IPS-15b (cell line): ENCODE results near the gene SNAI1.
"Not testable (repeated sequence)": the region's sequence is repeated elsewhere in the genome, so short reads cannot be mapped to it uniquely, and the experiment has no call there.

Experiments
- H3K27me3 ChIP-seq: one replicate; pipeline ENCODE4 v1.6.1; 2013; ENCODE audit warnings: low read length; ENCODE audit not compliant: control insufficient read depth, insufficient read depth
- H3K36me3 ChIP-seq: one replicate; pipeline ENCODE4 v1.6.1; 2013; ENCODE audit warnings: low read length; ENCODE audit not compliant: control insufficient read depth, insufficient read depth
- H3K4me1 ChIP-seq: one replicate; pipeline ENCODE4 v1.6.1; 2013; ENCODE audit warnings: mild to moderate bottlenecking, low read length; ENCODE audit not compliant: control insufficient read depth, insufficient read depth
- H3K4me3 ChIP-seq: one replicate; pipeline ENCODE4 v1.5.1; 2013; ENCODE audit warnings: low read depth, low read length
- H3K9ac ChIP-seq: one replicate; pipeline ENCODE4 v1.6.1; 2013; ENCODE audit warnings: low read depth, mild to moderate bottlenecking, low read length
- H3K9me3 ChIP-seq: one replicate; pipeline ENCODE4 v1.6.1; 2013; ENCODE audit warnings: mild to moderate bottlenecking, low read length; ENCODE audit not compliant: control insufficient read depth, insufficient read depth

Gene SNAI1

GRCh38 chr20:49948178-49948577, 34.6 kb upstream of the SNAI1 start:
- no peak overlapping the region for H3K9ac ChIP-seq
- no peaks in the 10 kb centered on the region for H3K4me1 ChIP-seq
- H3K27me3 ChIP-seq = no peaks in the 10 kb centered on the region
- no peaks in the 10 kb centered on the region for H3K9me3 ChIP-seq
- no peak overlapping the region for H3K4me3 ChIP-seq
- H3K36me3 ChIP-seq = peaks cover 52% of the 10 kb centered on the region

- Histone ChIP-seq H3K9me3 (no peaks in the 10 kb centered on the region), H3K4me3 (no peak overlapping the region), H3K9ac (no peak overlapping the region), H3K4me1 (no peaks in the 10 kb centered on the region), H3K27me3 (no peaks in the 10 kb centered on the region), H3K36me3 (peaks cover 51% of the 10 kb centered on the region)
Observed at GRCh38 chr20:49948809-49949507, 33.8 kb upstream of the SNAI1 start.

DNA sequence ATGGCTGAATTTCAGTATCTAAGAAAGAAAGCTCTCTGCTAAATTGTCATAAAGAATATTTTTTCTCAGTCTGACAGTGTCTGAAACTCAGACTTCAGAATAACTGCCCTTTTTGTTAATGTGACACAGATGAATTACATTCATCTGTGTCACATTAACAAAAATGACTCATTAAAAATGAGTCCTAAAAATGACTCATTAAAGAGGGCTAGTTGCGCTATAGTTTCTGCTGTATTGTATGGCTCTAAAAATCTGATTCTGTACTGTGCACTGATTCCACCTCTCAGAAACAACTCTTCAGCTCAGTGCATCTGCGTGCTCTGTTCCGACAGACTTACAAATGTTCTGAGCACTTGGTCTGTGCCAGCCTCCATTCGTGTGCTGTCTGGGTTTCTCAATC, 31.6 kb upstream of the SNAI1 start:
- Histone ChIP-seq H3K36me3 (peaks cover 51% of the 10 kb centered on the region), H3K27me3 (no peaks in the 10 kb centered on the region), H3K9ac (no peak overlapping the region), H3K9me3 (no peaks in the 10 kb centered on the region), H3K4me3 (no peak overlapping the region), H3K4me1 (no peaks in the 10 kb centered on the region)

- no peaks in the 10 kb centered on the region for H3K27me3 ChIP-seq
- H3K9ac ChIP-seq = no peak overlapping the region
- H3K36me3 ChIP-seq = peaks cover 34% of the 10 kb centered on the region
- no peaks in the 10 kb centered on the region for H3K9me3 ChIP-seq
- H3K4me1 ChIP-seq = no peaks in the 10 kb centered on the region
- H3K4me3 ChIP-seq = no peak overlapping the region
Observed at GRCh38 chr20:49955167-49955566, 27.6 kb upstream of the SNAI1 start.

GRCh38 chr20:49955830-49956396, 26.9 kb upstream of the SNAI1 start:
- H3K36me3 ChIP-seq = peaks cover 28% of the 10 kb centered on the region
- H3K4me1 ChIP-seq, H3K9ac ChIP-seq, H3K4me3 ChIP-seq, H3K9me3 ChIP-seq, H3K27me3 ChIP-seq: not testable (repeated sequence)

DNA sequence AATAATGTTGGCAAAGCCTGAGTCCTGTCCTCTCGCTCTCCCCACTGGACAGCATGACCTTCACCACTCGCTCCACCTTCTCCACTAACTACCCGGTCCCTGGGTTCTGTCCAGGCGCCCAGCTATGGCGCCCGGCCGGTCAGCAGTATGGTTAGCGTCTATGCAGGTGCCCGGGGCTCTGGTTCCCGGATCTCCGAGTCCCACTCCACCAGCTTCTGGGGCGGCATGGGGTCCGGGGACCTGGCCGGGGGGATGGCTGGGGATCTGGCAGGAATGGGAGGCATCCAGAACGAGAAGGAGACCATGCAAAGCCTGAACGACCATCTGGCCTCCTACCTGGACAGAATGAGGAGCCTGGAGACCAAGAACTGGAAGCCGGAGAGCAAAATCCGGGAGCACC, 26.1 kb upstream of the SNAI1 start:
- H3K4me3 ChIP-seq = no peak overlapping the region
- no peaks in the 10 kb centered on the region for H3K27me3 ChIP-seq
- no peak overlapping the region for H3K9ac ChIP-seq
- H3K36me3 ChIP-seq = peaks cover 26% of the 10 kb centered on the region
- no peaks in the 10 kb centered on the region for H3K9me3 ChIP-seq
- H3K4me1 ChIP-seq = no peaks in the 10 kb centered on the region

DNA sequence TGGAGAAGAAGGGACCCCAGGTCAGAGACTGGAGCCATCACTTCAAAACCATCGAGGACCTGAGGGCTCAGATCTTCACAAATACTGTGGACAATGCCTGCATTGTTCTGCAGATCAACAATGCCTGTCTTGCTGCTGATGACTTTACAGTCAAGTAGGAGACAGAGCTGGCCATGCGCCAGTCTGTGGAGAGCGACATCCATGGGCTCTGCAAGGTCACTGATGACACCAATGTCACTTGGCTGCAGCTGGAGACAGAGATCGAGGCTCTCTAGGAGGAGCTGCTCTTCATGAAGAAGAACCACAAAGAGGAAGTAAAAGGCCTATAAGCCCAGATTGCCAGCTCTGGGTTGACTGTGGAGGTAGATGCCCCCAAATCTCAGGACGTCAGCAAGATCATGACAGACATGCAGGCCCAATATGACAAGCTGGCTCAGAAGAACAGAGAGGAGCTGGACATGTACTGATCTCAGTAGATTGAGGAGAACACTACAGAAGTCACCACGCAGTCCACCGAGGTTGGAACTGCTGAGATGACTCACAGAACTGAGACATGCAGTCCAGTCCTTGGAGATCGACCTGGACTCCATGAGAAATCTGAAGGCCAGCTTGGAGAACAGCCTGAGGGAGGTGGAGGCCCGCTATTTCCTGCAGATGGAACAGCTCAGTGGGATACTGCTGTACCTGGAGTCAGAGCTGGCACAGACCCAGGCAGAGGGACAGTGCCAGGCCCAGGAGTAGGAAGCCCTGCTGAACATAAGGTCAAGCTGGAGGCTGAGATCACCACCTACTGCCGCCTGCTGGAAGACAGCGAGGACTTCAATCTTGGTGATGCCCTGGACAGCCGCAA, 25.5 kb upstream of the SNAI1 start:
- H3K9ac ChIP-seq, H3K27me3 ChIP-seq, H3K4me3 ChIP-seq, H3K9me3 ChIP-seq, H3K4me1 ChIP-seq: not testable (repeated sequence)
- H3K36me3 ChIP-seq = peaks cover 20% of the 10 kb centered on the region

DNA sequence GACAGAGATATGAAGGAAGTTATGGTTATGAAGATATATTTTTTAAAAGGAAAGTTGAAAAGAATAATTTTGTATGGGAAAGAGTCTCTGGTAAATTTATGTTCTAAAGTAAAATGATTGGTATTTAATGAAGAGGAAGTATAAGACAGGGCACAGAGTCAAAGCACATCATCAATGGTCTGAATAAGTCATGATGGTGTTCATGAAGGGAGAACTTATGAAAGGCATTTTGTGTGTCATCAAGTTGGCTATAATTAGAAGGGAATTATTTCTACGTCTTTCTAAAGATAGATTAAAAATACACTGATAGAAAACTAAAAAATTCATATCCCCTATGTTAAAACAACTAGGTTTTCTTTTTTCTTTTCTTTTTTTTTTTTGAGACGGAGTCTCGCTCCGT, 21.4 kb upstream of the SNAI1 start:
- Histone ChIP-seq H3K4me3 (no peak overlapping the region), H3K9ac (no peak overlapping the region), H3K9me3 (no peaks in the 10 kb centered on the region), H3K36me3 (peaks cover 10% of the 10 kb centered on the region), H3K27me3 (no peaks in the 10 kb centered on the region), H3K4me1 (peaks cover 6% of the 10 kb centered on the region)

DNA sequence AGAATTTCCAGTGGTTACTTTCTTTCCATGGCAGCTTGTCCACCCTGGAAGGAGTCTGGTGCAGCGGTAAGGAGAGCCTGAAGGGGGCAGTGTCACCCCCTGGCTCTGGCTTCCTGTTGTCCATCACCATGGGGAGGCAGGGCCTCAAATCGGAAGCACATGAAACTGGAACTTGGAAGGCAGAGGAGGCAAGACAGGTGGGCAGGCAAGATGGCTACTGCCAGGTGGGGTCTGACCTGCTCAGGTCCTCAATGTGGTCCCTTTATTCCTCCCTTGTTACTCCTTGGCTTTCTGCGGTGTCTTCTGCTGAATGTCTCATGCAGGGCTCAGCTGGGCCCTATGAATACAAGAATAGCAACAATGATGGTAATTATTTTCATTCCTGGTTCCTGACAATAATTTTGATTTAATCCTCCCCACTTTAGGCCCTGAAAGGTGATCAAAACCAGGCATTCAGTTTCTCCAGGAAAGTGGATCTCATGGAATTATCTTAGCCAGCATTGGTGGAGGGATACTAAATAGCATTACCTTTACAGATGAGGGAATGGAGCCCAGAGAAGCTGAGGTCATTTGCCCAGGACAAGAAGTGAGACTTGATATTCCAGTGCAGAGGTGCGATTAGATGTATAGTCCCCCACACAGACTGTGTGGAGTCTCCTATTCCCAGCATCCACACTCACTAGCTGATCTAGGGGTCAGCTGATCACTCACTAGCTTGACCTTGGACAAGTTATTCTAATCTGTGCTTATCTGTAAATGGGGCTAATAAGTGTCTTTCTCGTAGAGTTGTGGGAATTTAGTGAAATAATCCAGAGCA, 17.6 kb upstream of the SNAI1 start:
- no peaks in the 10 kb centered on the region for H3K9me3 ChIP-seq
- no peaks in the 10 kb centered on the region for H3K27me3 ChIP-seq
- H3K9ac ChIP-seq = no peak overlapping the region
- H3K4me1 ChIP-seq = peaks cover 8% of the 10 kb centered on the region
- H3K36me3 ChIP-seq = no peaks in the 10 kb centered on the region
- no peak overlapping the region for H3K4me3 ChIP-seq

- H3K9ac ChIP-seq = no peak overlapping the region
- no peaks in the 10 kb centered on the region for H3K9me3 ChIP-seq
- H3K36me3 ChIP-seq = no peaks in the 10 kb centered on the region
- no peak overlapping the region for H3K4me3 ChIP-seq
- H3K27me3 ChIP-seq = no peaks in the 10 kb centered on the region
- peaks cover 9% of the 10 kb centered on the region for H3K4me1 ChIP-seq
Observed at GRCh38 chr20:49965781-49966305, 16.9 kb upstream of the SNAI1 start.

DNA sequence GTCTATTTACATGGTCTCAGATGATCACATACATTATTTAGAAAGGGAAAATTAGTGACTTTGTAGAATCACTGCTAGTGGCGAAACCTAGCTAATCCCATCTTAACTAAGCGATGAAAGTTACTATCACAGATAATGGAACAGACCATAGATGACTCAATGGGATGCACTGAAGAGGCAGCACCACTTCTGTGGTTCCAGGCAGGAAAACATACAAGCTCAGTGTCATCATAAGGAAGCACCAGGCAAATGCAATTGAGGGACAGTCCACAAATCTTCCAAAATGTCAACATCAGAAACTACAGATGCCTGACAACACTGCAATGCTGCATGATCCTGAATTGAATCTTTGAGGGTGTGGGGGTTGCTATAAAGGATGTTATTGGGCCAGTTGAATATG, 15.9 kb upstream of the SNAI1 start:
- Histone ChIP-seq H3K9ac (no peak overlapping the region), H3K4me3 (no peak overlapping the region), H3K27me3 (no peaks in the 10 kb centered on the region), H3K9me3 (no peaks in the 10 kb centered on the region), H3K4me1 (peaks cover 9% of the 10 kb centered on the region), H3K36me3 (no peaks in the 10 kb centered on the region)
